NT2/D1 (cell line): Measurements from ENCODE around the gene ADCY3.

Experiments
- DNase-seq: peaks from one replicate; pipeline ENCODE4 v3.0.0-alpha.2; 2011; ENCODE audit warnings: low read depth, low spot score
- H3K27me3 ChIP-seq: 2 replicates; pipeline ENCODE4 v1.6.0; 2011; ENCODE audit warnings: mild to moderate bottlenecking; ENCODE audit not compliant: insufficient read length, insufficient read depth
- H3K36me3 ChIP-seq: 2 replicates; pipeline ENCODE4 v1.6.1; 2011; ENCODE audit warnings: mild to moderate bottlenecking, low read length, mixed read lengths; ENCODE audit not compliant: insufficient read depth, insufficient read length
- H3K4me1 ChIP-seq: 2 replicates; pipeline ENCODE4 v1.5.1; 2011; ENCODE audit not compliant: insufficient read depth, insufficient read length
- H3K4me3 ChIP-seq: 2 replicates; pipeline ENCODE4 v1.5.1; 2011; ENCODE audit warnings: low read depth; ENCODE audit not compliant: insufficient read length
- H3K9ac ChIP-seq: 2 replicates; pipeline ENCODE4 v1.6.0; 2011; ENCODE audit warnings: low read depth; ENCODE audit not compliant: insufficient read length
- H3K9me3 ChIP-seq: 2 replicates; pipeline ENCODE4 v1.5.1; 2011; ENCODE audit warnings: mild to moderate bottlenecking, low read length; ENCODE audit not compliant: insufficient read depth
- SUZ12 ChIP-seq: IDR thresholded peaks from 2 replicates; pipeline ENCODE4 v1.6.1; 2011; ENCODE audit not compliant: insufficient read length, insufficient read depth; ENCODE audit errors: extremely low read depth
- YY1 ChIP-seq: IDR thresholded peaks from 2 replicates; pipeline ENCODE4 v1.6.1; 2011; ENCODE audit not compliant: insufficient read length, insufficient read depth
- ZNF274 ChIP-seq: IDR thresholded peaks from 2 replicates; pipeline ENCODE4 v1.6.1; 2011; ENCODE audit warnings: mild to moderate bottlenecking, low read depth, low read length

Gene ADCY3

DNA sequence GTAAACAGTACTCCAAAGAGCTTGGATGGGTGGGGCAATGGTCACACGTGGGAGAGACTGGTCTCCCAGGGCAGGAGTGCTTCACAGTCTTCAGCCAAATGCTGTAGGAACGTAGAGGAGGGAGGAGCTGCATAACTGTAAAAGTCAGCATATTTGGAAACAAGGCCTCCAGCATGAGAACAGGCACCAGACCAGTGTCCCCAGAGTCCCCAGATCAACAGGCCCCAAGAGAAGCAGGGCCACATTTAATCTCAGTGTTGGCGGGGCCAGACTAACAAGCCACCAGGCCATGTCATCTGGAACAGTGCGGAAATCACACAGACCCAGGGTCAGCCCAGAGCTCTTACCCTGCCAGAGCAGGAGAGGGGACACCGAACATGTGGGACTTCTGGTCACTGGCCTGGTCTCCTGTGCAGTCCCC lies 63.2 kb downstream of the ADCY3 start:
- Histone ChIP-seq H3K4me1 (no peaks in the 10 kb centered on the region), H3K9ac (no peak overlapping the region), H3K36me3 (no peaks in the 10 kb centered on the region), H3K4me3 (no peak overlapping the region), H3K9me3 (no peaks in the 10 kb centered on the region), H3K27me3 (no peaks in the 10 kb centered on the region)
- DNase-seq = no peak
- no peak for TF ChIP-seq SUZ12
- TF ChIP-seq ZNF274 = no peak
- no peak for TF ChIP-seq YY1

- Histone ChIP-seq H3K9me3 (no peaks in the 10 kb centered on the region), H3K27me3 (no peaks in the 10 kb centered on the region), H3K4me1 (no peaks in the 10 kb centered on the region), H3K4me3 (no peak overlapping the region), H3K9ac (no peak overlapping the region), H3K36me3 (no peaks in the 10 kb centered on the region)
- TF ChIP-seq SUZ12 (no peak), YY1 (no peak), ZNF274 (no peak)
- DNase-seq = peak; percentile 27
These were observed 64.3 kb downstream of the ADCY3 start for GRCh38 chr2:24855726-24856125.

GRCh38 chr2:24855022-24855622 lies 64.9 kb downstream of the ADCY3 start:
- Histone ChIP-seq H3K36me3 (no peaks in the 10 kb centered on the region), H3K9me3 (no peaks in the 10 kb centered on the region)

GRCh38 chr2:24853996-24854395 lies 66.0 kb downstream of the ADCY3 start:
- Histone ChIP-seq H3K9ac (no peak overlapping the region), H3K9me3 (peaks cover 1% of the 10 kb centered on the region; the same call in 1 of the 2 replicates), H3K27me3 (no peaks in the 10 kb centered on the region), H3K4me1 (no peaks in the 10 kb centered on the region), H3K4me3 (no peak overlapping the region), H3K36me3 (no peaks in the 10 kb centered on the region)
- DNase-seq = no peak
- no peak for TF ChIP-seq SUZ12
- TF ChIP-seq ZNF274 = no peak
- TF ChIP-seq YY1 = no peak

More at GRCh38 chr2:24855022-24855622, 64.9 kb downstream of the ADCY3 start:
- Histone ChIP-seq H3K4me3 (no peak overlapping the region), H3K27me3 (no peaks in the 10 kb centered on the region), H3K9ac (no peak overlapping the region), H3K4me1 (no peaks in the 10 kb centered on the region)
- no peak for DNase-seq
- TF ChIP-seq ZNF274 (no peak), YY1 (no peak), SUZ12 (no peak)

GRCh38 chr2:24853046-24853445 lies 67.0 kb downstream of the ADCY3 start:
- Histone ChIP-seq H3K4me1 (no peaks in the 10 kb centered on the region), H3K4me3 (no peak overlapping the region), H3K27me3 (no peaks in the 10 kb centered on the region), H3K36me3 (no peaks in the 10 kb centered on the region), H3K9me3 (peaks cover 9% of the 10 kb centered on the region; the same call in 1 of the 2 replicates), H3K9ac (no peak overlapping the region)
- DNase-seq = no peak
- TF ChIP-seq ZNF274 (no peak), YY1 (no peak), SUZ12 (no peak)

DNA sequence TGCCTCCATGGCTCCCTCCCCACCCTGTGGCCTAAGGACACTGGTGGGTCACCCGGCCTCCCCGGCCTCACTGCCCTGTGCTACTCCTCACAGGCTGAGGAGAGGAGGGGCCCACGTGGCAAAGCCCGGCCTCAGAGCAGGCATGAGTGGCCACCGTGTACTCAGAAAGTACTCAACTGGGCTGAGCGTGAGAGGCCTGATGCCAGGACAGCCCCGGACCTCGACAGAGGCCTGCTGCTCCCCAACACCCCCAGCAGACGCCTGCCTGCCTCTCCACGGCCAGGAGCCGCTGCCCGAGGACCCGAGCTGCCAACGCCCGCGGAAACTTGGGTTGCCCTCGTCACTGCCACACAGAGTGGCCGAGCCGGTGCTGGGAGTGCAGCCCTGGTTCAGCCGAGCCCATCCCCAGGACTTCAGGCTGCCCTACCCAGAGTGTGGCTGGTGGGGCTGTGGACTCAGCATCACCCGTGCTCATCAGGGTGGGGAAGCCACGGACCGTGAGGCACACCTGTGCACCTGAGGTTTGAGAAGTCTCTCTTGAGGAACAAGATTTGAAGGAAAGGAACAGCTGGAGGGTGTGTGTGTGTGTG lies 67.5 kb downstream of the ADCY3 start:
- TF ChIP-seq SUZ12 = no peak
- no peak for TF ChIP-seq ZNF274
- TF ChIP-seq YY1 = no peak
- no peak for DNase-seq
- no peak overlapping the region for H3K4me3 ChIP-seq
- H3K27me3 ChIP-seq = no peaks in the 10 kb centered on the region
- peaks cover 14% of the 10 kb centered on the region; the same call in 1 of the 2 replicates for H3K9me3 ChIP-seq
- no peaks in the 10 kb centered on the region for H3K4me1 ChIP-seq
- no peaks in the 10 kb centered on the region for H3K36me3 ChIP-seq
- H3K9ac ChIP-seq = no peak overlapping the region

GRCh38 chr2:24852026-24852425 lies 68.0 kb downstream of the ADCY3 start:
- TF ChIP-seq SUZ12 = no peak
- no peak for TF ChIP-seq YY1
- H3K27me3 ChIP-seq = no peaks in the 10 kb centered on the region
- H3K36me3 ChIP-seq = no peaks in the 10 kb centered on the region
- peaks cover 19% of the 10 kb centered on the region; the same call in 1 of the 2 replicates for H3K9me3 ChIP-seq
- H3K9ac ChIP-seq = no peak overlapping the region
- no peak overlapping the region for H3K4me3 ChIP-seq
- H3K4me1 ChIP-seq = no peaks in the 10 kb centered on the region
- no peak for DNase-seq
